ENCODE measurements around the gene SP1. TPM values are rescaled to one million over a fixed set of nuclear protein-coding genes. Genes with fewer than 3 reads are reported as not detected.

Gene SP1
- polyA plus RNA-seq, 1 donor from 2014 or later: 7.3 TPM

- Histone ChIP-seq H3K9me3 (ENCODE audit: low read length) (no peaks in the 10 kb centered on the region), H2AFZ (ENCODE audit: low read depth, low read length) (no peak overlapping the region), H3F3A (ENCODE audit: insufficient read depth, low read length, poor library complexity, severe bottlenecking) (no peaks in the 10 kb centered on the region), H3K9ac (ENCODE audit: low read length) (no peak overlapping the region), H3K36me3 (ENCODE audit: insufficient read depth, low read length) (no peaks in the 10 kb centered on the region), H3K9me2 (ENCODE audit: insufficient read depth, low read length) (no peaks in the 10 kb centered on the region), H3K4me3 (ENCODE audit: low read length) (no peak overlapping the region), H3K27ac (ENCODE audit: low read length) (no peak overlapping the region), H4K20me1 (ENCODE audit: insufficient read depth) (no peaks in the 10 kb centered on the region), H3K79me2 (replicated peaks; ENCODE audit: insufficient read depth, low read length) (no peaks in the 10 kb centered on the region), H3K4me2 (ENCODE audit: low read length) (no peak overlapping the region), H3K27me3 (ENCODE audit: insufficient read depth, low read depth, low read length) (no peaks in the 10 kb centered on the region)
- no peak for TF ChIP-seq SMC3 (conservative IDR thresholded peaks at IDR 0.05; ENCODE audit: poor library complexity)
- TF ChIP-seq RAD21 (conservative IDR thresholded peaks at IDR 0.05): no peak
- TF ChIP-seq TAF1 (IDR thresholded peaks at IDR 0.05; ENCODE audit: low read depth): no peak
- no peak for TF ChIP-seq CTCF (IDR thresholded peaks at IDR 0.05; ENCODE audit: poor library complexity, severe bottlenecking)
- no peak for TF ChIP-seq POLR2AphosphoS5 (IDR thresholded peaks at IDR 0.05)
- TF ChIP-seq, protein P1, sequence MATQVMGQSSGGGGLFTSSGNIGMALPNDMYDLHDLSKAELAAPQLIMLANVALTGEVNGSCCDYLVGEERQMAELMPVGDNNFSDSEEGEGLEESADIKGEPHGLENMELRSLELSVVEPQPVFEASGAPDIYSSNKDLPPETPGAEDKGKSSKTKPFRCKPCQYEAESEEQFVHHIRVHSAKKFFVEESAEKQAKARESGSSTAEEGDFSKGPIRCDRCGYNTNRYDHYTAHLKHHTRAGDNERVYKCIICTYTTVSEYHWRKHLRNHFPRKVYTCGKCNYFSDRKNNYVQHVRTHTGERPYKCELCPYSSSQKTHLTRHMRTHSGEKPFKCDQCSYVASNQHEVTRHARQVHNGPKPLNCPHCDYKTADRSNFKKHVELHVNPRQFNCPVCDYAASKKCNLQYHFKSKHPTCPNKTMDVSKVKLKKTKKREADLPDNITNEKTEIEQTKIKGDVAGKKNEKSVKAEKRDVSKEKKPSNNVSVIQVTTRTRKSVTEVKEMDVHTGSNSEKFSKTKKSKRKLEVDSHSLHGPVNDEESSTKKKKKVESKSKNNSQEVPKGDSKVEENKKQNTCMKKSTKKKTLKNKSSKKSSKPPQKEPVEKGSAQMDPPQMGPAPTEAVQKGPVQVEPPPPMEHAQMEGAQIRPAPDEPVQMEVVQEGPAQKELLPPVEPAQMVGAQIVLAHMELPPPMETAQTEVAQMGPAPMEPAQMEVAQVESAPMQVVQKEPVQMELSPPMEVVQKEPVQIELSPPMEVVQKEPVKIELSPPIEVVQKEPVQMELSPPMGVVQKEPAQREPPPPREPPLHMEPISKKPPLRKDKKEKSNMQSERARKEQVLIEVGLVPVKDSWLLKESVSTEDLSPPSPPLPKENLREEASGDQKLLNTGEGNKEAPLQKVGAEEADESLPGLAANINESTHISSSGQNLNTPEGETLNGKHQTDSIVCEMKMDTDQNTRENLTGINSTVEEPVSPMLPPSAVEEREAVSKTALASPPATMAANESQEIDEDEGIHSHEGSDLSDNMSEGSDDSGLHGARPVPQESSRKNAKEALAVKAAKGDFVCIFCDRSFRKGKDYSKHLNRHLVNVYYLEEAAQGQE (IDR thresholded peaks at IDR 0.05; ENCODE audit: borderline replicate concordance): no peak
- no peak for TF ChIP-seq MXI1 (conservative IDR thresholded peaks at IDR 0.05; ENCODE audit: poor library complexity, severe bottlenecking)
- no peak for TF ChIP-seq EP300 (conservative IDR thresholded peaks at IDR 0.05; ENCODE audit: poor library complexity, severe bottlenecking)
- no peak for TF ChIP-seq EZH2 (IDR thresholded peaks at IDR 0.05; ENCODE audit: borderline replicate concordance, insufficient read depth, low read length, poor library complexity, severe bottlenecking)
Observed at GRCh38 chr12:53353257-53353655, 26.7 kb upstream of the SP1 start.

DNA sequence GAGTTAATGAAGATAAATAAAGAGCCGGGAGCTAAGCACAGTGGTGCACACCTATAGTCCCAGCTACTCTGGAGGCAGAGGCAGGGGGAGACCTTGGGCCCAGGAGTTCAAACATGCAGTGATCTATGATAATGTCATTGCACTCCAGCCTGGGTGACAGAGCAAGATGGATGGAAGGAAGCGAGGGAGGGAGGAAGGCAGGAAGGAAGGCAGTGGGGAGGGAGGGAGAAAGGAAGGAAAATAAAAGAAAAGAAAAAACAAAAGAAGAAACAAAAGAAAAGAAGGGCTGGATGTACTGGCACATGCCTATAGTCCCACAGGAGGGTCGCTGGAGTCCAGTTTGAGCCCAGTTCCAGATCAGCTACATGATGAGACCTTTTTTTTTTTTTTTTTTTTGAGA lies 24.9 kb upstream of the SP1 start:
- H3K4me3 ChIP-seq (ENCODE audit: low read length): no peak overlapping the region
- H4K20me1 ChIP-seq (ENCODE audit: insufficient read depth): no peaks in the 10 kb centered on the region
- H3K36me3 ChIP-seq (ENCODE audit: insufficient read depth, low read length): no peaks in the 10 kb centered on the region
- H3K79me2 ChIP-seq (replicated peaks; ENCODE audit: insufficient read depth, low read length): no peaks in the 10 kb centered on the region
- no peaks in the 10 kb centered on the region for H3K9me3 ChIP-seq (ENCODE audit: low read length)
- H3K9ac ChIP-seq (ENCODE audit: low read length): no peak overlapping the region
- H3K27ac ChIP-seq (ENCODE audit: low read length): no peak overlapping the region
- H3F3A ChIP-seq (ENCODE audit: insufficient read depth, low read length, poor library complexity, severe bottlenecking): no peaks in the 10 kb centered on the region
- H3K9me2 ChIP-seq (ENCODE audit: insufficient read depth, low read length): no peaks in the 10 kb centered on the region
- H3K4me2 ChIP-seq (ENCODE audit: low read length): no peak overlapping the region
- H3K27me3 ChIP-seq (ENCODE audit: insufficient read depth, low read depth, low read length): no peaks in the 10 kb centered on the region
- no peak overlapping the region for H2AFZ ChIP-seq (ENCODE audit: low read depth, low read length)
- TF ChIP-seq CTCF (IDR thresholded peaks at IDR 0.05; ENCODE audit: poor library complexity, severe bottlenecking): no peak
- TF ChIP-seq EP300 (conservative IDR thresholded peaks at IDR 0.05; ENCODE audit: poor library complexity, severe bottlenecking): no peak
- TF ChIP-seq TAF1 (IDR thresholded peaks at IDR 0.05; ENCODE audit: low read depth): no peak
- TF ChIP-seq POLR2AphosphoS5 (IDR thresholded peaks at IDR 0.05): no peak
- no peak for TF ChIP-seq SMC3 (conservative IDR thresholded peaks at IDR 0.05; ENCODE audit: poor library complexity)
- no peak for TF ChIP-seq RAD21 (conservative IDR thresholded peaks at IDR 0.05)
- TF ChIP-seq, protein P1 (IDR thresholded peaks at IDR 0.05; ENCODE audit: borderline replicate concordance): no peak
- no peak for TF ChIP-seq MXI1 (conservative IDR thresholded peaks at IDR 0.05; ENCODE audit: poor library complexity, severe bottlenecking)
- no peak for TF ChIP-seq EZH2 (IDR thresholded peaks at IDR 0.05; ENCODE audit: borderline replicate concordance, insufficient read depth, low read length, poor library complexity, severe bottlenecking)

Measured in neural cell (in vitro differentiated cells).